ENCODE data around the gene FURIN.

The FURIN gene

DNA sequence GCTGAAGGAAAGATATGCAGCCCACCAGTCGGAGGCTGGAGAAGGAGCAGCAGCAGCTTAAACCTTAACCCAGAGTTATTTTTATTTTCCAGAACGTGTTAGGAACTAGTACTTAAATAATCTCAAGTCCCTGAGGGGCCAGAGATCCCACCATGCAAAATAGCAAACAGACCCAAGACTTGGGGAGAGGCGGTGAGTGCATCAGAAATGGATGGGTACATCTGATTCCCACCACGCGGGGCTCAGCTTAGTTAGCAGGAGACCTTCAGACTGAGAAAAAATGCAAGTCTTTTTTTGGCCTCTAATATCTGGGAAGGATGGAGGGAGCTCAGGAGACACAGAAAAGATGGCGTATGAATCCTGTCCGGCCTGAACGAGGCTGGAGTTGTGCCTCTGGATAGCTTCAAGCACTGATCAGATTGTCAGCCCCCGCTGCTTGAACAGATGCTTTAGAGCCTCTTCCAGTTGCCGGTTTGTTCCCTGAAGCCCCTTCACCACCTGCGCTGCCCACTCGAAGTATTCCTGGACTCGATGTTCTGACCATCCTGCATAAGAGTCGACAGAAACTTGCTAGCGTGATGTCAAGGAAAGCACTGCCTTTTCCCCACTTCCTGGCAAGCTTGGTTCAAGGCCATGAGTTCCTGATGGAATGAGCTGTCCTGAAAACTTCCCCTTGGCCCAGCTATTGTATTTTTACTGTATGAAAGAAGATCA, 62.6 kb downstream of the FURIN start:
- no peak overlapping the region for H3K4me3 ChIP-seq (ENCODE audit: low read depth, low read length)
- TF ChIP-seq, protein P1, sequence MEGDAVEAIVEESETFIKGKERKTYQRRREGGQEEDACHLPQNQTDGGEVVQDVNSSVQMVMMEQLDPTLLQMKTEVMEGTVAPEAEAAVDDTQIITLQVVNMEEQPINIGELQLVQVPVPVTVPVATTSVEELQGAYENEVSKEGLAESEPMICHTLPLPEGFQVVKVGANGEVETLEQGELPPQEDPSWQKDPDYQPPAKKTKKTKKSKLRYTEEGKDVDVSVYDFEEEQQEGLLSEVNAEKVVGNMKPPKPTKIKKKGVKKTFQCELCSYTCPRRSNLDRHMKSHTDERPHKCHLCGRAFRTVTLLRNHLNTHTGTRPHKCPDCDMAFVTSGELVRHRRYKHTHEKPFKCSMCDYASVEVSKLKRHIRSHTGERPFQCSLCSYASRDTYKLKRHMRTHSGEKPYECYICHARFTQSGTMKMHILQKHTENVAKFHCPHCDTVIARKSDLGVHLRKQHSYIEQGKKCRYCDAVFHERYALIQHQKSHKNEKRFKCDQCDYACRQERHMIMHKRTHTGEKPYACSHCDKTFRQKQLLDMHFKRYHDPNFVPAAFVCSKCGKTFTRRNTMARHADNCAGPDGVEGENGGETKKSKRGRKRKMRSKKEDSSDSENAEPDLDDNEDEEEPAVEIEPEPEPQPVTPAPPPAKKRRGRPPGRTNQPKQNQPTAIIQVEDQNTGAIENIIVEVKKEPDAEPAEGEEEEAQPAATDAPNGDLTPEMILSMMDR (IDR thresholded peaks at IDR 0.05; ENCODE audit: low read depth, low read length) = no peak

DNA sequence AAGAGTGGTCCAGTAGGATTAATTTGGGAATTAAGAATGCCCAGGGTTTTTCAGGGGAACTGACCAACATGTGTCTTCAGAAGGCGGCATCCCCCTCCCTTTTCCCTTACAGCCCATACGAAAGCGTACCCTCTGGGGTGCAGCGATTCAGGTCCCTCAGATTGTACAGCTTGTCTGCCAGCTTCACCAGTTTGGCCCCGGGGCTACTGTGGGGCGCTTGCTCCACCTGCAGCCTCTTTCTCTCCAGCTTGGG, 63.1 kb downstream of the FURIN start:
- TF ChIP-seq, protein P1 (IDR thresholded peaks at IDR 0.05; ENCODE audit: low read depth, low read length) = no peak
- peak overlapping the region; percentile 81; the same call in 1 of the 2 replicates for H3K4me3 ChIP-seq (ENCODE audit: low read depth, low read length)

DNA sequence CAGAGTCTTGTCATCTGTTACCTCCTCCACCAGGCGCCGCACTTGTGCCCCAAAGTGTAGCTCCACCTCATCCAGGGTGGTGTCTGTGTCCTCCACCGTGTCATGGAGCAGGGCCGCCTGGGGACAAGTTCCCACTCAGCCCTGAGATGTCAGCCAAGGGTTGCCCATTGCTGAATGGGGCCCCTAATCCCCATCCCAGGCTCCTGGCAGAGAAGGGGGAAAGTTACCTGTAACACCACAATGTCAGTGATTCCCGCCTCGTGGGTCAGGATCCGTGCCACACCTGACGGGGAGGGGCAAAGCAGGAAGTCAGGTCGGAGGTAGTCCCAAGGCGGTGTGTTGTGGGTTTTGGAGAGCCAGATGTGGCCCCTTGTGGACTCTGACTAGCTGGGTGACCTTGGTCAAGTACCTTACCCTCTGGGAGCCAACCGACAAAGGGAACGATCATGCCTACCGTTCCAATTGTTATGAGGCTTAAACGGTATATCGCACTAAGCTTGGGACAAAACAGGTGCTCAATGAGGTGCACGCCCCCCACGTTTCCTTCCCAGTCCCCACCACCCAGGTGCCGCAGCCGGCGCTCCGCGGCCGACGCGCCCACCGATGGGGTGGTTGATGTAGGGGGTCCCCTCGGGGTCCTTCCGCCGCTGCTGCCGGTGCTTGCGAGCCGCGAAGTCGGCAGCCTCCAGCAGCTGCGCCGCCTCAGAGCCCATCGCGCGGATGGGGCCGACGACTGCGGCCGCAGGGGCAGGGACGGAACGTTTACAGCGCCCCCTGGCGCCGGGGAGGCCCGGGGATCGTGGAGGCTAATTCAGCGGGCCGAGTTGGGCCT, 63.7 kb downstream of the FURIN start, which contains the start of gene HDDC3:
Gene HDDC3, minus strand, starts transcription at position 722 of the 832 bp plus-strand sequence. Its CDS starts 9 bp downstream, at position 713.
- TF ChIP-seq, protein P1 (IDR thresholded peaks at IDR 0.05; ENCODE audit: low read depth, low read length) = peak; percentile 85
- peak within 1 kb of the TSS; percentile 81 for H3K4me3 ChIP-seq (ENCODE audit: low read depth, low read length)

DNA sequence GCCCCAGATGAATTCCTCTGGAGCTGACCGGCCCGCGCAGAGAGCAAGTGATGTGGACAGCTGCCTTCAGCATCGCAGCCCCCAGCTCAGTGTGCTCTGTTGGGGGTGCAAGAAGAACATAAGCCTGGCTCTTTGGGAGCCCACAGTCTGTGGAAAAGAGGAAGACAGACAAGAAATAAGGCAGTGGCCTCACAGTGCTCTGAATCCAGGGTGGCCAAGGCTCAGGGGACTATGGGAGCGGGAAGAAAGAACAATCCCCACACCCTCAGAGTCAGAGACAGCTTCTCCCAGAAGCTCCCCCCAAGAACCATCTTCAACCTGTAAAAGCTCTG, 64.2 kb downstream of the FURIN start:
- peak overlapping the region; percentile 81 for H3K4me3 ChIP-seq (ENCODE audit: low read depth, low read length)

More for the DNA sequence above, 64.2 kb downstream of the FURIN start:
- TF ChIP-seq, protein P1 (IDR thresholded peaks at IDR 0.05; ENCODE audit: low read depth, low read length) = no peak

All from WI38 (cell line).